EH (cell line): ENCODE measurements around the gene CNOT6L.

ENCODE experiments used
- DNase-seq: peaks from one replicate; pipeline ENCODE4 v3.0.0-alpha.2; 2015; ENCODE audit warnings: low read depth

CNOT6L gene

GRCh38 chr4:77820649-77821561, 1.7 kb upstream of the CNOT6L start:
- peak; percentile 13 for DNase-seq

GRCh38 chr4:77819843-77820648, 878 bp upstream of the CNOT6L start:
- peak; percentile 83 for DNase-seq

- DNase-seq = peak; percentile 26
These were observed 255 bp upstream of the CNOT6L start for GRCh38 chr4:77819404-77819842.

- peak; percentile 86 for DNase-seq
These were observed 1.0 kb downstream of the CNOT6L start for GRCh38 chr4:77818073-77818601.

- no peak for DNase-seq
These were observed 1.7 kb downstream of the CNOT6L start for GRCh38 chr4:77817304-77818072.

GRCh38 chr4:77816546-77816945, 2.6 kb downstream of the CNOT6L start:
- DNase-seq = no peak

GRCh38 chr4:77815636-77816035, 3.5 kb downstream of the CNOT6L start:
- no peak for DNase-seq

- DNase-seq = no peak
These were observed 13.3 kb downstream of the CNOT6L start for GRCh38 chr4:77805840-77806239.

GRCh38 chr4:77804471-77804870, 14.7 kb downstream of the CNOT6L start:
- DNase-seq = peak; percentile 36

GRCh38 chr4:77802402-77802801, 16.8 kb downstream of the CNOT6L start:
- no peak for DNase-seq

GRCh38 chr4:77801260-77801608, 17.9 kb downstream of the CNOT6L start:
- no peak for DNase-seq

GRCh38 chr4:77800483-77801259, 18.5 kb downstream of the CNOT6L start:
- DNase-seq = peak; percentile 38

GRCh38 chr4:77800077-77800476, 19.1 kb downstream of the CNOT6L start:
- no peak for DNase-seq

GRCh38 chr4:77798385-77798784, 20.8 kb downstream of the CNOT6L start:
- DNase-seq = no peak

- peak; percentile 26 for DNase-seq
These were observed 21.9 kb downstream of the CNOT6L start for GRCh38 chr4:77797239-77797638.

GRCh38 chr4:77795326-77795725, 23.8 kb downstream of the CNOT6L start:
- no peak for DNase-seq

GRCh38 chr4:77790146-77790545, 29.0 kb downstream of the CNOT6L start:
- DNase-seq = no peak

GRCh38 chr4:77788990-77789389, 30.2 kb downstream of the CNOT6L start:
- no peak for DNase-seq

- DNase-seq = no peak
These were observed 31.2 kb downstream of the CNOT6L start for GRCh38 chr4:77787969-77788368.

GRCh38 chr4:77785669-77786068, 33.5 kb downstream of the CNOT6L start:
- no peak for DNase-seq

GRCh38 chr4:77783895-77784294, 35.3 kb downstream of the CNOT6L start:
- no peak for DNase-seq
